WI38 (cell line): Measurements from ENCODE around the gene EFNA5.

Source experiments
- H3K4me3 ChIP-seq: 2 replicates; pipeline ENCODE4 v1.5.1; 2011; ENCODE audit warnings: low read depth, mild to moderate bottlenecking, control low read depth, low read length
- TF ChIP-seq, protein P1 (sequence below): IDR thresholded peaks from 2 replicates; pipeline ENCODE4 v1.5.1; 2012; ENCODE audit warnings: low read depth, mild to moderate bottlenecking, control low read depth, low read length

EFNA5 gene

DNA sequence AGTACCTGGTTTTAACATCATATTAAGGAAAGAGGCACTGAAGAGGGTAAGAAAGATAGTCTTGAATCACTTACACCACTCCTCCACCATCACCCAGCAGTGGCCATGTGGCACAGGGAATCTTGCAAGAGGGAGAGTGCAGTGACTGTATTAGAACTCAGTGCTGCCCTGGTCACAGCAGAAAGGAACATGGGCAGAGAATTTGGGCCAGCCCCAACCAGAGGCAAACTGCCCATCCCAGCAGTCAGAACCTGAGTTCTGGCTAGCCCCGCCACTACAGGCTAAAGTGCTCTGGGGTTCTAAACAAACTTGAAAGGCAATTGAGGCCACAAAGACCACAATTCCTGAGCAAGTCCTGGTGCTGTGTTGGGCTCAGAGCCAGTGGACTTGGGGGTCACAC lies 16.7 kb upstream of the EFNA5 start:
- H3K4me3 ChIP-seq, result no peak overlapping the region
- TF ChIP-seq, protein P1, sequence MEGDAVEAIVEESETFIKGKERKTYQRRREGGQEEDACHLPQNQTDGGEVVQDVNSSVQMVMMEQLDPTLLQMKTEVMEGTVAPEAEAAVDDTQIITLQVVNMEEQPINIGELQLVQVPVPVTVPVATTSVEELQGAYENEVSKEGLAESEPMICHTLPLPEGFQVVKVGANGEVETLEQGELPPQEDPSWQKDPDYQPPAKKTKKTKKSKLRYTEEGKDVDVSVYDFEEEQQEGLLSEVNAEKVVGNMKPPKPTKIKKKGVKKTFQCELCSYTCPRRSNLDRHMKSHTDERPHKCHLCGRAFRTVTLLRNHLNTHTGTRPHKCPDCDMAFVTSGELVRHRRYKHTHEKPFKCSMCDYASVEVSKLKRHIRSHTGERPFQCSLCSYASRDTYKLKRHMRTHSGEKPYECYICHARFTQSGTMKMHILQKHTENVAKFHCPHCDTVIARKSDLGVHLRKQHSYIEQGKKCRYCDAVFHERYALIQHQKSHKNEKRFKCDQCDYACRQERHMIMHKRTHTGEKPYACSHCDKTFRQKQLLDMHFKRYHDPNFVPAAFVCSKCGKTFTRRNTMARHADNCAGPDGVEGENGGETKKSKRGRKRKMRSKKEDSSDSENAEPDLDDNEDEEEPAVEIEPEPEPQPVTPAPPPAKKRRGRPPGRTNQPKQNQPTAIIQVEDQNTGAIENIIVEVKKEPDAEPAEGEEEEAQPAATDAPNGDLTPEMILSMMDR, result no peak

- TF ChIP-seq, protein P1, result no peak
- H3K4me3 ChIP-seq, result no peak overlapping the region
Measured at GRCh38 chr5:107682533-107682932, 11.8 kb upstream of the EFNA5 start.

- H3K4me3 ChIP-seq, result no peak overlapping the region
- TF ChIP-seq, protein P1, result no peak
Measured at GRCh38 chr5:107680799-107681198, 10.1 kb upstream of the EFNA5 start.

- TF ChIP-seq, protein P1, result no peak
- H3K4me3 ChIP-seq, result no peak overlapping the region
Measured at GRCh38 chr5:107680099-107680498, 9.4 kb upstream of the EFNA5 start.

GRCh38 chr5:107676702-107677101 lies 6.0 kb upstream of the EFNA5 start:
- TF ChIP-seq, protein P1, result no peak

GRCh38 chr5:107675201-107675600 lies 4.5 kb upstream of the EFNA5 start:
- no peak overlapping the region for H3K4me3 ChIP-seq
- TF ChIP-seq, protein P1, result no peak

More at GRCh38 chr5:107676702-107677101, 6.0 kb upstream of the EFNA5 start:
- no peak overlapping the region for H3K4me3 ChIP-seq

DNA sequence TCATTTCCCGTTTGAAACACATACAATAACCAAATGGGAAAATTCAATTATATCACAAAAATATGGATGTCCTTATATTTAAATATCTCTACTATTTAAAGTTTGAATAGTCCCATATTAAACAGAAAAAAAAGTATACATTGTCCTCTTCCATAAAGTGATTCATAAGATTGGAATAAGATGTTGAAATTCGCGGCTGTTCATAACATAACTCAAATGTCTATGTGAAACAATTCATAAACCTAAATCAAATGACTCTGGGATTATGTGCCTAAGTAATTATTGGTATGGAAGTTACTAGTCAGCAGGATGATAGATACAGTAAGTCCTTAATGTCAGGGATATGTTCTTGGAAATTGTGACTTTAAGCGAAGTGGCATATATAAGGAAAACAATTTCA lies 3.9 kb upstream of the EFNA5 start:
- no peak overlapping the region for H3K4me3 ChIP-seq
- TF ChIP-seq, protein P1, result no peak
